GM23338 (cell line): ENCODE measurements around the gene MEF2D.
A peak's percentile ranks its signal among the peaks of the same experiment; 100 is the strongest.

ENCODE experiments used
- CREB1 ChIP-seq: fragments of 250-450 bp; sonication (Bioruptor Pico); IDR thresholded peaks from 2 replicates; pipeline ENCODE4 v1.5.0; 2020; ENCODE audit warnings: low read depth, mild to moderate bottlenecking, moderate library complexity
- CTCF ChIP-seq, 2 experiments: fragments of 200-600 bp in 1 of 2; sonication (generic) in 1 of 2; conservative IDR thresholded peaks; 2 replicates each; pipeline versions ENCODE4 v1.5.1 to v1.6.1; 2016 to 2017; ENCODE audit warnings: antibody characterized with exemption in 2 of 2, low read depth in 2 of 2, mild to moderate bottlenecking in 2 of 2, moderate library complexity in 1 of 2
- EZH2 ChIP-seq: fragments of 200-600 bp; sonication (generic); IDR thresholded peaks from one replicate; pipeline ENCODE4 v1.8.0; 2017; ENCODE audit warnings: antibody characterized with exemption, mild to moderate bottlenecking, low read depth; ENCODE audit not compliant: unreplicated experiment
- EZH2phosphoT487 ChIP-seq: fragments of 200-600 bp; sonication (generic); IDR thresholded peaks from one replicate; pipeline ENCODE4 v1.8.1; 2018; ENCODE audit warnings: antibody characterized with exemption; ENCODE audit not compliant: unreplicated experiment
- JUNB ChIP-seq: IDR thresholded peaks from one replicate; pipeline ENCODE4 v1.6.1; 2016; ENCODE audit warnings: antibody characterized with exemption; ENCODE audit not compliant: unreplicated experiment
- NANOG ChIP-seq: IDR thresholded peaks from 2 replicates; pipeline ENCODE4 v1.6.1; 2016; ENCODE audit warnings: antibody characterized with exemption, borderline replicate concordance
- POLR2AphosphoS5 ChIP-seq: IDR thresholded peaks from 2 replicates; pipeline ENCODE4 v1.6.1; 2016; ENCODE audit warnings: antibody characterized with exemption, low read depth
- REST ChIP-seq: IDR thresholded peaks from one replicate; pipeline ENCODE4 v1.6.1; 2018; ENCODE audit warnings: antibody characterized with exemption; ENCODE audit not compliant: unreplicated experiment
- STAT1 ChIP-seq: IDR thresholded peaks from one replicate; pipeline ENCODE4 v1.6.1; 2016; ENCODE audit warnings: antibody characterized with exemption; ENCODE audit not compliant: unreplicated experiment

GRCh38 chr1:156421062-156421938 is 79.3 kb downstream of the MEF2D start:
- no peak for TF ChIP-seq CTCF (conservative IDR thresholded peaks at IDR 0.05; ENCODE audit: low read depth in 2 of 2)
- TF ChIP-seq EZH2phosphoT487, result no peak
- TF ChIP-seq EZH2, result no peak
- no peak for TF ChIP-seq REST
- TF ChIP-seq POLR2AphosphoS5, result peak; percentile 37; the same call in 1 of the 2 replicates
- TF ChIP-seq NANOG, result no peak
- TF ChIP-seq STAT1, result no peak
- TF ChIP-seq CREB1 (CRISPR knock-in tag), result peak; percentile 96
- TF ChIP-seq JUNB, result no peak
